ENCODE results near the gene LIPF.

DNA sequence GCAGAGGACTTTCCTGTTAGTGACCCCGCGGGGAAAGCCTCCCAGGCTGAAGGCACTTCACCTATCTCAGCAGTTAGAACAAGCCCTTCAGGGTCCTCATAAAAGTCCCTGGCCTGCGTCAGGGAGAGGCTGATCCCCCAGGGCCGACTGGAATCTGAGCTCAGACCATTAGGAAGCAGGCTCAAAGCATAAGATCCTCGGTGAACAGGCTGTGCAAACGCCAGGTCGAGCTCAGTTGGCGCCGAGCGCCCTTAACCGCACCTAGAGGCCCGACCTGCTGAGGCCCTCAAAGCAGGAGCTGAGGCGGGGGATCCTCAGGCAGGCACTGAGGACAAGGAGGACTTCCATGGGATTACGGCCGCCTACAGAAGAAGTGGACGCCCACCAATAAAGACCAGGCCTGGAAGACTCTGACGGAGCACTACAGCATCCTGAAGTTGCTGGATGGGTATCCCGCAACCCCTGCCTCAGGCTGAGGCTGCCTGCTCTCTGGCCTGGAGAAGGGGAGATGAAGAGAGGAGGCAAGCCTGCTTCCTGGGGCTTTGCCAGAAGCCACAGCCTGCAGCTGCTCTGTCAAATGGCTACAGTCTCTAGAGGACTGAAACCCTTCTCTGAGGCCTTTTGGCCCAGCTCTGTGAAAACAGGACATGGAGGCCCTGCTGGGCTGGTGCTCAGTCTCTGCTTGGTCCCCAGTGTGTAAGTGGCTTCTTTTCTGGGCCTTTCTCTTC is 47.8 kb upstream of the LIPF start:
- no peak for TF ChIP-seq ELK4 (IDR thresholded peaks at IDR 0.05; ENCODE audit: borderline replicate concordance, low read depth, low read length)
- TF ChIP-seq KLF1 (tag by site-specific recombination; IDR thresholded peaks at IDR 0.05) = no peak
- no peak for TF ChIP-seq TCF7L2 (IDR thresholded peaks at IDR 0.05; ENCODE audit: borderline replicate concordance, low read depth, low read length)
- TF ChIP-seq, protein P1, sequence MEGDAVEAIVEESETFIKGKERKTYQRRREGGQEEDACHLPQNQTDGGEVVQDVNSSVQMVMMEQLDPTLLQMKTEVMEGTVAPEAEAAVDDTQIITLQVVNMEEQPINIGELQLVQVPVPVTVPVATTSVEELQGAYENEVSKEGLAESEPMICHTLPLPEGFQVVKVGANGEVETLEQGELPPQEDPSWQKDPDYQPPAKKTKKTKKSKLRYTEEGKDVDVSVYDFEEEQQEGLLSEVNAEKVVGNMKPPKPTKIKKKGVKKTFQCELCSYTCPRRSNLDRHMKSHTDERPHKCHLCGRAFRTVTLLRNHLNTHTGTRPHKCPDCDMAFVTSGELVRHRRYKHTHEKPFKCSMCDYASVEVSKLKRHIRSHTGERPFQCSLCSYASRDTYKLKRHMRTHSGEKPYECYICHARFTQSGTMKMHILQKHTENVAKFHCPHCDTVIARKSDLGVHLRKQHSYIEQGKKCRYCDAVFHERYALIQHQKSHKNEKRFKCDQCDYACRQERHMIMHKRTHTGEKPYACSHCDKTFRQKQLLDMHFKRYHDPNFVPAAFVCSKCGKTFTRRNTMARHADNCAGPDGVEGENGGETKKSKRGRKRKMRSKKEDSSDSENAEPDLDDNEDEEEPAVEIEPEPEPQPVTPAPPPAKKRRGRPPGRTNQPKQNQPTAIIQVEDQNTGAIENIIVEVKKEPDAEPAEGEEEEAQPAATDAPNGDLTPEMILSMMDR (tag by site-specific recombination; IDR thresholded peaks at IDR 0.05) = no peak
- no peak for TF ChIP-seq ZNF549 (tag by site-specific recombination; IDR thresholded peaks at IDR 0.05)
- TF ChIP-seq ZSCAN23 (tag by site-specific recombination; IDR thresholded peaks at IDR 0.05) = no peak
